Right lobe of liver (tissue), 4 donors: Measurements from ENCODE around the gene EID1.

ENCODE experiments used
- POLR2A ChIP-seq: fragments of 450-650 bp; IDR thresholded peaks from one replicate; pipeline ENCODE4 v1.6.1; 2017; ENCODE audit warnings: antibody characterized with exemption, mild to moderate bottlenecking
- TF ChIP-seq, protein P1 (sequence below), 4 donors: fragments of 200-600 bp in 3 of 4; fragments of 450-650 bp in 1 of 4; IDR thresholded peaks; one replicate each; pipeline versions ENCODE4 v1.5.1 to v1.8.0; 2016 to 2022; ENCODE audit warnings: antibody characterized with exemption in 4 of 4, mild to moderate bottlenecking in 2 of 4
- donor health status: DM: no; HTN: no; CAD: no.
- donor health status: DM: no; HTN: no; CAD: no.
- donor health status: DM: no; HTN: yes; CAD: no.

DNA sequence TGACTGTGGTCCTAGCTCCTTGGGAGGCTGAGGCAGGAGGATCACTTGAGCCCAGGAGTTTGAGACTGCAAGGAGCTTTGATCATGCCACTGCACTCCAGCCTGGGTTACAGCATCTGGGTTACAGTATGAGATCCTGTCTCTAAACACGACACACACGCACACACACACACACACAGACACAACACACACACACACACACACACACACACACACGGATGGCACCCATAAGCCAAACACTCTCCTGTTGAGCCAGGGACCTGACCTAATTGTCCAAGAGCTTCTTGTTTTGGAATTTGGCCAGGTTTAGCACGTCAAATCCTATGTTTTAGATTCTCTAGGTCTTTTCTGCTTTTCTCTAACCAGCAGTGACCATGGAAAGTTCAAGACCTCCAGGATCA lies 26.8 kb downstream of the EID1 start:
- no peak for TF ChIP-seq POLR2A
- TF ChIP-seq, protein P1, sequence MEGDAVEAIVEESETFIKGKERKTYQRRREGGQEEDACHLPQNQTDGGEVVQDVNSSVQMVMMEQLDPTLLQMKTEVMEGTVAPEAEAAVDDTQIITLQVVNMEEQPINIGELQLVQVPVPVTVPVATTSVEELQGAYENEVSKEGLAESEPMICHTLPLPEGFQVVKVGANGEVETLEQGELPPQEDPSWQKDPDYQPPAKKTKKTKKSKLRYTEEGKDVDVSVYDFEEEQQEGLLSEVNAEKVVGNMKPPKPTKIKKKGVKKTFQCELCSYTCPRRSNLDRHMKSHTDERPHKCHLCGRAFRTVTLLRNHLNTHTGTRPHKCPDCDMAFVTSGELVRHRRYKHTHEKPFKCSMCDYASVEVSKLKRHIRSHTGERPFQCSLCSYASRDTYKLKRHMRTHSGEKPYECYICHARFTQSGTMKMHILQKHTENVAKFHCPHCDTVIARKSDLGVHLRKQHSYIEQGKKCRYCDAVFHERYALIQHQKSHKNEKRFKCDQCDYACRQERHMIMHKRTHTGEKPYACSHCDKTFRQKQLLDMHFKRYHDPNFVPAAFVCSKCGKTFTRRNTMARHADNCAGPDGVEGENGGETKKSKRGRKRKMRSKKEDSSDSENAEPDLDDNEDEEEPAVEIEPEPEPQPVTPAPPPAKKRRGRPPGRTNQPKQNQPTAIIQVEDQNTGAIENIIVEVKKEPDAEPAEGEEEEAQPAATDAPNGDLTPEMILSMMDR (IDR thresholded peaks at IDR 0.05), result no peak
